ENCODE measurements around the gene COX6A1.

COX6A1 gene

GRCh38 chr12:120406553-120406952 lies 31.4 kb upstream of the COX6A1 start:
- Histone ChIP-seq H3K9me3 (ENCODE audit: control insufficient read depth, insufficient read depth, low read length) (no peaks in the 10 kb centered on the region), H3K4me1 (ENCODE audit: control insufficient read depth, insufficient read depth, low read length) (peaks cover 7% of the 10 kb centered on the region), H3K4me3 (ENCODE audit: low read depth, low read length) (no peak overlapping the region), H3K36me3 (ENCODE audit: control insufficient read depth, insufficient read depth, low read length) (no peaks in the 10 kb centered on the region), H3K9ac (ENCODE audit: low read depth, low read length) (no peak overlapping the region), H3K27me3 (ENCODE audit: control insufficient read depth, insufficient read depth, low read length) (no peaks in the 10 kb centered on the region)

DNA sequence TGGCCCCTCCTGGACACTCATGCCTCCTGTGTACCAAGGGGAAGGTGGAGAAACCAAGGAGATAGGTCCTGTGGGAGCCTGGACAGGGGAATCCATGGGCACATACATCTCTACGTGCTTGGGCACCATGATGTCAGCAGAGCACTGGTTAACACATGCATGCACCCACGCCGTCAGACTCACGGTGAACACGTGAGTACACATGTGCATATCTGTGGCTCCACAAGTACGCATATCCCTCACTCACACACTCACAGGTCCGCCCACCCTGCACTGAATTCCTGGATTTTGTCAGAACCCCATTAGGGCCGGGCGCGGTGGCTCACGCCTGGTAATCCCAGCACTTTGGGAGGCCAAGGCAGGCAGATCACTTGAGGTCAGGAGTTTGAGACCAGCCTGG lies 29.1 kb upstream of the COX6A1 start:
- Histone ChIP-seq H3K27me3 (ENCODE audit: control insufficient read depth, insufficient read depth, low read length) (no peaks in the 10 kb centered on the region), H3K36me3 (ENCODE audit: control insufficient read depth, insufficient read depth, low read length) (no peaks in the 10 kb centered on the region), H3K4me1 (ENCODE audit: control insufficient read depth, insufficient read depth, low read length) (peaks cover 3% of the 10 kb centered on the region), H3K9me3 (ENCODE audit: control insufficient read depth, insufficient read depth, low read length) (no peaks in the 10 kb centered on the region), H3K4me3 (ENCODE audit: low read depth, low read length) (no peak overlapping the region), H3K9ac (ENCODE audit: low read depth, low read length) (no peak overlapping the region)

DNA sequence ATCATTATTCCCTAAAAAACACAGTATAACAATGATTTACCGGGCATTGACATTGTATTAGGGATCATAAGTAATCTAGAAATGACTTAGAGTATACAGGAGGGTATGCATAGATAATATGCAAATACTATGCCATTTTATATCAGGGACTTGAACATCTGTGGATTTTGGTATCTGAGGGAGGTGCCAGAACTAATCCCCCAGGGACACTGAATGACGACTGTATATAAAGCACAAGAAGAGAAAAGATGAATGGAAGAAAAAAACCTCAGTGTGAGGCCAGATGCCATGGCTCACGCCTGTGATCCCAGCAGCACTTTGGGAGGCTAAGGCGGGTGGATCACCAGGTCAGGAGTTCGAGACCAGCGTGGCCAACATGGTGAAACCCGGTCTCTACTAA lies 25.5 kb upstream of the COX6A1 start:
- Histone ChIP-seq H3K27me3 (ENCODE audit: control insufficient read depth, insufficient read depth, low read length) (no peaks in the 10 kb centered on the region), H3K9me3 (ENCODE audit: control insufficient read depth, insufficient read depth, low read length) (no peaks in the 10 kb centered on the region), H3K4me3 (ENCODE audit: low read depth, low read length) (no peak overlapping the region), H3K36me3 (ENCODE audit: control insufficient read depth, insufficient read depth, low read length) (no peaks in the 10 kb centered on the region), H3K4me1 (ENCODE audit: control insufficient read depth, insufficient read depth, low read length) (peaks cover 5% of the 10 kb centered on the region), H3K9ac (ENCODE audit: low read depth, low read length) (no peak overlapping the region)

GRCh38 chr12:120413901-120414695 lies 23.8 kb upstream of the COX6A1 start:
- H3K4me1 ChIP-seq (ENCODE audit: control insufficient read depth, insufficient read depth, low read length), result peaks cover 5% of the 10 kb centered on the region
- H3K4me3 ChIP-seq (ENCODE audit: low read depth, low read length), result no peak overlapping the region
- H3K27me3 ChIP-seq (ENCODE audit: control insufficient read depth, insufficient read depth, low read length), result no peaks in the 10 kb centered on the region
- H3K9me3 ChIP-seq (ENCODE audit: control insufficient read depth, insufficient read depth, low read length), result no peaks in the 10 kb centered on the region
- peak overlapping the region; percentile 65 for H3K9ac ChIP-seq (ENCODE audit: low read depth, low read length)
- H3K36me3 ChIP-seq (ENCODE audit: control insufficient read depth, insufficient read depth, low read length), result no peaks in the 10 kb centered on the region

DNA sequence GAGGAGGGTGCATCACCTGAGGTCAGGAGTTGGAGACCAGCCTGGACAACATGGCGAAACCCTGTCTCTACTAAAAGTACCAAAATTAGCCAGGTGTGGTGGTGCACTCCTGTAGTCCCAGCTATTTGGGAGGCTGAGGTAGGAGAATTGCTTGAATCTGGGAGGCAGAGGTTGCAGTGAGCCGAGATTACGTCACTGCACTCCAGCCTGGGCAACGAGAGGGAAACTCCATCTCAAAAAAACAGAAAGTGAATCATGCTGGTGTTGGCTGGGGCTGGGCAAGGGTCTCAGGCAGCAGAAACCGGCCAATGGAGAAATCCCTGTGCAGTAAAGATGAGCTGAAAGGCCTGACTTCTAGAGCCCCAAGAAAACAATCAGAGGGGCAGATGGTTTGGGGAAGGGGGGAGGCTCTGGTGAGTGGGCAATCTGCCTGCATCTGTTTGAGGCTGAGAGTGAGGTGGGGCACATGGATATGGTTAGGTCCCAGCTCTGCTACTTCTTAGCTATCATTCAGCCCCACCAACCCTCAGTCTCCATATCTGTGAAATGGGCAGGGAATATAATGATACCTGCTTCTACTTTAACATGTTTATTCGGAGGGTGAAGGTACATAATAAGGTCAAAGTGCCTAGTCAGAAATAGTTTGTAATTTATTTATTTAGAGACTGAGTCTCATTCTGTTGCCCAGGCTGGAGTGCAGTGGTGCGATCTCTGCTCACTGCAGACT lies 21.3 kb upstream of the COX6A1 start:
- Histone ChIP-seq H3K9me3 (ENCODE audit: control insufficient read depth, insufficient read depth, low read length) (no peaks in the 10 kb centered on the region), H3K27me3 (ENCODE audit: control insufficient read depth, insufficient read depth, low read length) (no peaks in the 10 kb centered on the region), H3K9ac (ENCODE audit: low read depth, low read length) (no peak overlapping the region), H3K36me3 (ENCODE audit: control insufficient read depth, insufficient read depth, low read length) (no peaks in the 10 kb centered on the region), H3K4me1 (ENCODE audit: control insufficient read depth, insufficient read depth, low read length) (peaks cover 5% of the 10 kb centered on the region), H3K4me3 (ENCODE audit: low read depth, low read length) (no peak overlapping the region)

- Histone ChIP-seq H3K9ac (ENCODE audit: low read depth, low read length) (no peak overlapping the region), H3K36me3 (ENCODE audit: control insufficient read depth, insufficient read depth, low read length) (no peaks in the 10 kb centered on the region), H3K4me1 (ENCODE audit: control insufficient read depth, insufficient read depth, low read length) (peaks cover 3% of the 10 kb centered on the region), H3K27me3 (ENCODE audit: control insufficient read depth, insufficient read depth, low read length) (peaks cover 3% of the 10 kb centered on the region), H3K9me3 (ENCODE audit: control insufficient read depth, insufficient read depth, low read length) (no peaks in the 10 kb centered on the region), H3K4me3 (ENCODE audit: low read depth, low read length) (no peak overlapping the region)
Measured at GRCh38 chr12:120417917-120418580, 19.9 kb upstream of the COX6A1 start.

DNA sequence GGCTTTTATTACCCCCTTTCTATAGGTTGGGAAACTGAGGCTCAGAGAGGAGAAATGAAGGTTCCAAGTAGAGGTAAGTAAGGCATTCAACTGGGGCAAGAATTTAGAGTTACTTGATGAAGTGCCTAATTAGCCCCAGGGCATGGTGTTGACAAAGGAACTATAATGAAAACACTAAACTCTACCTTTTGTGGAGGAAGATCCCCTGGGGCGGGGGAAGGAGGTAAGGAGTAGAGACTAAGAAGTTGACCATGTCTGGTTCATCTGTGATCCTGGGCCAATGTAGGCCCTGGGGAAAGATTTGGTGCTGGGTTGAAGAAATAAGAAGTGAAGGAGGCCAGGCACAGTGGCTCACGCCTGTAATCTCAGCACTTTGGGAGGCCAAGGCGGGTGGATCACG lies 16.2 kb upstream of the COX6A1 start:
- Histone ChIP-seq H3K4me3 (ENCODE audit: low read depth, low read length) (no peak overlapping the region), H3K27me3 (ENCODE audit: control insufficient read depth, insufficient read depth, low read length) (peaks cover 3% of the 10 kb centered on the region), H3K36me3 (ENCODE audit: control insufficient read depth, insufficient read depth, low read length) (no peaks in the 10 kb centered on the region), H3K9ac (ENCODE audit: low read depth, low read length) (no peak overlapping the region), H3K4me1 (ENCODE audit: control insufficient read depth, insufficient read depth, low read length) (peaks cover 3% of the 10 kb centered on the region), H3K9me3 (ENCODE audit: control insufficient read depth, insufficient read depth, low read length) (no peaks in the 10 kb centered on the region)

- Histone ChIP-seq H3K36me3 (ENCODE audit: control insufficient read depth, insufficient read depth, low read length) (no peaks in the 10 kb centered on the region), H3K4me3 (ENCODE audit: low read depth, low read length) (no peak overlapping the region), H3K27me3 (ENCODE audit: control insufficient read depth, insufficient read depth, low read length) (peaks cover 3% of the 10 kb centered on the region), H3K9ac (ENCODE audit: low read depth, low read length) (no peak overlapping the region), H3K9me3 (ENCODE audit: control insufficient read depth, insufficient read depth, low read length) (no peaks in the 10 kb centered on the region), H3K4me1 (ENCODE audit: control insufficient read depth, insufficient read depth, low read length) (peaks cover 3% of the 10 kb centered on the region)
Measured at GRCh38 chr12:120422892-120423456, 14.9 kb upstream of the COX6A1 start.

DNA sequence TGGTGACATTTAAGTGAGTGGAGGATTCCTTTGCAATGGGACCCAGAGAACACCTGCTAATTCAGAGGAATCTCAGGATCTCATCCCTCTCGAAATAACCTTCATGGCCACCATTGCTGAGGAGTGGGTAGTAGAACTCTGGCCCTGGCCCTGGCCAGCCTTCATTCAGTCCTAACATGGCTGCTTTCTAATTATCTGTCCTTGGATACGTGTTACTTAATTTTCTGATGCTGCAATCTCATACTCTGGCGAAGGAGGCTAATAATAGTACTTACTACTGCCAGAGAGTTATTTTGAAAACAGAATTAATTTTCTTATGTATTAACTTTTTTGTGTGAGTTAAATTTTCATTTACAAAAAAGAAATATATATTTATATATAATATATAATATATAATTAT lies 12.1 kb upstream of the COX6A1 start:
- H3K4me3 ChIP-seq (ENCODE audit: low read depth, low read length), result no peak overlapping the region
- H3K9me3 ChIP-seq (ENCODE audit: control insufficient read depth, insufficient read depth, low read length), result no peaks in the 10 kb centered on the region
- H3K36me3 ChIP-seq (ENCODE audit: control insufficient read depth, insufficient read depth, low read length), result no peaks in the 10 kb centered on the region
- H3K9ac ChIP-seq (ENCODE audit: low read depth, low read length), result no peak overlapping the region
- H3K4me1 ChIP-seq (ENCODE audit: control insufficient read depth, insufficient read depth, low read length), result peaks cover 3% of the 10 kb centered on the region
- peaks cover 3% of the 10 kb centered on the region for H3K27me3 ChIP-seq (ENCODE audit: control insufficient read depth, insufficient read depth, low read length)

- H3K9ac ChIP-seq (ENCODE audit: low read depth, low read length), result no peak overlapping the region
- peaks cover 3% of the 10 kb centered on the region for H3K4me1 ChIP-seq (ENCODE audit: control insufficient read depth, insufficient read depth, low read length)
- H3K9me3 ChIP-seq (ENCODE audit: control insufficient read depth, insufficient read depth, low read length), result no peaks in the 10 kb centered on the region
- H3K36me3 ChIP-seq (ENCODE audit: control insufficient read depth, insufficient read depth, low read length), result no peaks in the 10 kb centered on the region
- no peak overlapping the region for H3K4me3 ChIP-seq (ENCODE audit: low read depth, low read length)
- H3K27me3 ChIP-seq (ENCODE audit: control insufficient read depth, insufficient read depth, low read length), result no peaks in the 10 kb centered on the region
Measured at GRCh38 chr12:120428597-120429229, 9.2 kb upstream of the COX6A1 start.

DNA sequence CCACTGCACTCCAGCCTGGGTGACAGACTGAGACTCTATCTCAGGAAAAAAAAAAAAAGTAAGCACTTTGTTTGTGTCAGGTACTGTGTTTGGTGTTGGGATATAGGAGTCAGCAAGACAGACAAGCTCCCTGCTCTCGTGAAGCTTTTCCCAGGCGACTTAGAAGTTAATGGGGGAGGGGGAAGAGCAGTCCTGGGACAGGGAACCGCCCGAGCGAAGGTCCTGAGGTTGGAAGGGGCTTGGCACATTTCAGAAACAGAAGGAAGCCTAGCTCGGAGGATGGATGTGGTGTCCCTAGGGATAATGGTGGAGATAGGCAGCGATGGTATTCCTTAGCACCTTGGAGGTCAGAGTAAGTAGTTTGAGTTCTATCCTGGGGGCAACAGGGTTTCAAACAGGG lies 8.5 kb upstream of the COX6A1 start:
- no peaks in the 10 kb centered on the region for H3K9me3 ChIP-seq (ENCODE audit: control insufficient read depth, insufficient read depth, low read length)
- peaks cover 3% of the 10 kb centered on the region for H3K4me1 ChIP-seq (ENCODE audit: control insufficient read depth, insufficient read depth, low read length)
- H3K27me3 ChIP-seq (ENCODE audit: control insufficient read depth, insufficient read depth, low read length), result no peaks in the 10 kb centered on the region
- H3K36me3 ChIP-seq (ENCODE audit: control insufficient read depth, insufficient read depth, low read length), result no peaks in the 10 kb centered on the region
- no peak overlapping the region for H3K4me3 ChIP-seq (ENCODE audit: low read depth, low read length)
- H3K9ac ChIP-seq (ENCODE audit: low read depth, low read length), result no peak overlapping the region

Data from iPS-15b (cell line).